HEK293 (cell line): ENCODE results near the gene ZNF786.

Experiments
- ZNF174 ChIP-seq: fragments of 450-650 bp; formaldehyde crosslinking; IDR thresholded peaks from 2 replicates; pipeline ENCODE4 v1.5.0; 2017; ENCODE audit warnings: missing biosample characterization, mild to moderate bottlenecking, missing genetic modification characterization
- ZNF214 ChIP-seq: fragments of 450-650 bp; formaldehyde crosslinking; IDR thresholded peaks from 2 replicates; pipeline ENCODE4 v1.5.1; 2017; ENCODE audit warnings: missing biosample characterization, mild to moderate bottlenecking, missing genetic modification characterization, borderline replicate concordance
- ZNF311 ChIP-seq: fragments of 450-650 bp; formaldehyde crosslinking; IDR thresholded peaks from 2 replicates; pipeline ENCODE4 v1.5.1; 2017; ENCODE audit warnings: missing biosample characterization, missing genetic modification characterization, borderline replicate concordance
- ZNF654 ChIP-seq: fragments of 450-650 bp; formaldehyde crosslinking; IDR thresholded peaks from 2 replicates; pipeline ENCODE4 v1.5.1; 2016; ENCODE audit warnings: low read depth, missing biosample characterization, missing genetic modification characterization

- no peak for TF ChIP-seq ZNF654 (tag by site-specific recombination)
- no peak for TF ChIP-seq ZNF214 (tag by site-specific recombination)
- TF ChIP-seq ZNF174 (tag by site-specific recombination), result no peak
- no peak for TF ChIP-seq ZNF311 (tag by site-specific recombination)
Observed at GRCh38 chr7:149109969-149110368, 19.5 kb upstream of the ZNF786 start.
